HepG2 (cell line): ENCODE results near the gene ST6GALNAC3. TPM values are rescaled to one million over a fixed set of nuclear protein-coding genes. Genes with fewer than 3 reads are reported as not detected.

Experiments used
- ATAC-seq: fragments of 200-7000 bp; cut with Tn5 transposase; 3 replicates; pipeline ENCODE4 v1.9.1; 2020; ENCODE audit warnings: mild to moderate bottlenecking, moderate library complexity
- BruUV-seq: library from RNA; stranded (reverse); fragments of 400-500 nt; replicated peaks from 2 replicates; lab custom pipeline; 2021; lab: Mats Ljungman, UMichigan
- CTCF ChIA-PET: fragments of 300-600 bp; formaldehyde crosslinking; extraction: SDS; loops from one replicate; lab custom pipeline; 2021; ENCODE audit warnings: low total read pairs, inconsistent platforms, low intra/inter-chr PET ratio; lab: Yijun Ruan, JAX
- POLR2A ChIA-PET: fragments of 350-600 bp; sonication (Branson Sonifier 250); formaldehyde crosslinking; loops from one replicate; lab custom pipeline; 2020; ENCODE audit warnings: antibody characterized with exemption, inconsistent platforms; lab: Yijun Ruan, JAX
- DNase-seq: peaks from one replicate; pipeline ENCODE4 v3.0.0-alpha.2; 2015; ENCODE audit warnings: low spot score
- FAIRE-seq: peaks from 3 replicates; lab custom pipeline; 2011; peaks lifted over from hg19 to GRCh38; lab: Jason Lieb, UNC
- H2AFZ ChIP-seq: one replicate; pipeline ENCODE4 v1.6.1; 2011; ENCODE audit warnings: low read length, inconsistent platforms
- H3K27ac ChIP-seq: fragments of 300-600 bp; 3 replicates; pipeline ENCODE4 v1.8.0; 2011; ENCODE audit warnings: mixed run types, mild to moderate bottlenecking, mixed read lengths, low read length, inconsistent platforms; ENCODE audit not compliant: insufficient read depth; ENCODE audit errors: extremely low read length
- H3K27me3 ChIP-seq, 2 experiments: fragments of 200-600 bp in 1 of 2; 2 replicates in 1 of 2; 3 replicates in 1 of 2; pipeline versions ENCODE4 v1.6.0 to v1.8.0; 2011; ENCODE audit warnings: low read length in 2 of 2, mild to moderate bottlenecking in 2 of 2, moderate library complexity in 2 of 2, inconsistent platforms in 1 of 2; ENCODE audit not compliant: insufficient read depth in 2 of 2, control insufficient read depth in 1 of 2
- H3K36me3 ChIP-seq, 2 experiments: fragments of 200-600 bp in 1 of 2; replicated peaks in 1 of 2; 2 replicates in 1 of 2; 3 replicates in 1 of 2; pipeline versions ENCODE4 v1.5.1 to v1.8.0; 2011; ENCODE audit warnings: low read length in 2 of 2, inconsistent platforms in 1 of 2; ENCODE audit not compliant: insufficient read depth in 2 of 2, control insufficient read depth in 1 of 2
- H3K4me1 ChIP-seq: 2 replicates; pipeline ENCODE4 v1.5.1; 2012; ENCODE audit warnings: low read length, inconsistent platforms; ENCODE audit not compliant: insufficient read depth
- H3K4me2 ChIP-seq: 2 replicates; pipeline ENCODE4 v1.6.0; 2011; ENCODE audit warnings: low read depth, low read length, inconsistent platforms
- H3K4me3 ChIP-seq, 3 experiments: fragments of 200-600 bp in 1 of 3; sonication (generic), shearing (Covaris generic) in 1 of 3; replicated peaks in 1 of 3; 2 replicates each; pipeline ENCODE4 v1.5.1; 2011 to 2016; ENCODE audit warnings: low read length in 3 of 3, inconsistent platforms in 2 of 3, low read depth in 2 of 3, mild to moderate bottlenecking in 2 of 3, control low read depth in 1 of 3, mixed read lengths in 1 of 3; ENCODE audit not compliant: insufficient read depth in 1 of 3
- H3K79me2 ChIP-seq: one replicate; pipeline ENCODE4 v1.6.1; 2011; ENCODE audit warnings: low read length, inconsistent platforms; ENCODE audit not compliant: insufficient read depth
- H3K9ac ChIP-seq: 2 replicates; pipeline ENCODE4 v1.6.0; 2011; ENCODE audit warnings: mild to moderate bottlenecking, low read depth, low read length, inconsistent platforms; ENCODE audit not compliant: insufficient read depth
- H3K9me3 ChIP-seq: 2 replicates; pipeline ENCODE4 v1.5.1; 2012; ENCODE audit warnings: mild to moderate bottlenecking, low read length
- H4K20me1 ChIP-seq: 2 replicates; pipeline ENCODE4 v1.6.0; 2011; ENCODE audit warnings: inconsistent platforms, mild to moderate bottlenecking, low read length, moderate library complexity; ENCODE audit not compliant: insufficient read depth
- TBX3 ChIP-seq: fragments of 450-650 bp; IDR thresholded peaks from 2 replicates; pipeline ENCODE4 v1.6.1; 2017; ENCODE audit warnings: antibody characterized with exemption, mild to moderate bottlenecking, inconsistent platforms, borderline replicate concordance
- ZNF317 ChIP-seq: sonication (generic); formaldehyde crosslinking; IDR thresholded peaks from 2 replicates; pipeline ENCODE4 v1.5.0; 2020; ENCODE audit warnings: mild to moderate bottlenecking, missing genetic modification reagents
- ZNF354B ChIP-seq: sonication (generic); formaldehyde crosslinking; IDR thresholded peaks from 2 replicates; pipeline ENCODE4 v1.8.0; 2022; ENCODE audit warnings: mild to moderate bottlenecking, missing genetic modification reagents
- ZNF562 ChIP-seq: sonication (generic); formaldehyde crosslinking; IDR thresholded peaks from 2 replicates; pipeline ENCODE4 v1.8.0; 2022; ENCODE audit warnings: missing genetic modification reagents, borderline replicate concordance
- WGBS: methylation state at CpG from one replicate; pipeline ENCODE4 v1.1.6; 2017; ENCODE audit warnings: low lambda C conversion rate; 5-methylcytosine and 5-hydroxymethylcytosine counted together
- in situ Hi-C: cut with HindIII; loops from 2 replicates; pipeline ENCODE4 v1.10.0; 2017; ENCODE audit warnings: low pct_unique_long_range_greater_than_20kb; ENCODE audit not compliant: extremely low pct_ligation_motif_present
- intact Hi-C: fragments of 100-400 bp; cut with micrococcal nuclease; formaldehyde crosslinking; loops from one replicate; pipeline ENCODE4 v1.10.0; 2022; ENCODE audit not compliant: unreplicated experiment
- polyA plus RNA-seq, 8 experiments: library from polyadenylated mRNA; depleted of rRNA in 3 of 8; stranded (reverse) in 7 of 8; unstranded in 1 of 8; fragments of >200 nt; fragmentation: Illumina TruSeq in 4 of 8; extraction: Trizol in 4 of 8; gene quantifications; 2 replicates each; pipeline versions ENCODE4 v1.2.1 to v1.2.3, GENCODE V29; 2011 to 2016; ENCODE audit warnings: low read depth in 4 of 8, missing spikeins in 1 of 8, mixed read lengths in 1 of 8; ENCODE audit not compliant: insufficient read depth in 1 of 8
- total RNA-seq, 5 experiments: library from RNA; depleted of rRNA; stranded (reverse); fragments of >200 nt; fragmentation: Illumina TruSeq; extraction: Trizol; gene quantifications; 2 replicates each; pipeline ENCODE4 v1.2.3, GENCODE V29; 2016; ENCODE audit warnings: low read depth in 1 of 5
- TF ChIP-seq, protein P1 (sequence below): sonication (generic); formaldehyde crosslinking; IDR thresholded peaks from 2 replicates; pipeline ENCODE4 v1.9.0; 2022; ENCODE audit warnings: missing genetic modification reagents, mild to moderate bottlenecking, borderline replicate concordance
- TF ChIP-seq, protein P2 (sequence below): sonication (generic); formaldehyde crosslinking; IDR thresholded peaks from 2 replicates; pipeline ENCODE4 v1.4.0; 2020; ENCODE audit warnings: missing genetic modification reagents, borderline replicate concordance

Gene ST6GALNAC3
- total and polyA plus RNA-seq, 2 of the 13 experiments (the other 11 are each of a cell fraction or from before 2014, with no cell fraction given) = not detected

DNA sequence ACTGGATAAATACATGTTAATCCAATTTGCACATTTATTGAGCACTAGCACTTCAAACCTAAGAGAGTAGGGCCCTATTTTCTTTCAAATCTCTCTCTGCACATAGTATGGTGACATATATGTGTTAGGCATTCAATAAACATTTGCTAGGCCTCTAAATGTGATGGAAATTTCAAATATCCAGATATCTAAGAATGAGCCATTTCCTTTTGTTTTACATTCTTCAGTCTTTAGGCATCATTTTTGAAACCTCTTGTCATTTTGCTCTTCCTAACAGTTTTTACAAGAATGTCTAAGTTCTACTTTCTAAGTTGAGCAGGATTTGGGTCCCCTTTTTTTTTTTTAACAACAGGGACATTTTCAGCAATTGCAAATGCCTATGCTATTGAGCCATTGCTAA lies 397.0 kb downstream of the ST6GALNAC3 start (continued):
- TF ChIP-seq, protein P1, sequence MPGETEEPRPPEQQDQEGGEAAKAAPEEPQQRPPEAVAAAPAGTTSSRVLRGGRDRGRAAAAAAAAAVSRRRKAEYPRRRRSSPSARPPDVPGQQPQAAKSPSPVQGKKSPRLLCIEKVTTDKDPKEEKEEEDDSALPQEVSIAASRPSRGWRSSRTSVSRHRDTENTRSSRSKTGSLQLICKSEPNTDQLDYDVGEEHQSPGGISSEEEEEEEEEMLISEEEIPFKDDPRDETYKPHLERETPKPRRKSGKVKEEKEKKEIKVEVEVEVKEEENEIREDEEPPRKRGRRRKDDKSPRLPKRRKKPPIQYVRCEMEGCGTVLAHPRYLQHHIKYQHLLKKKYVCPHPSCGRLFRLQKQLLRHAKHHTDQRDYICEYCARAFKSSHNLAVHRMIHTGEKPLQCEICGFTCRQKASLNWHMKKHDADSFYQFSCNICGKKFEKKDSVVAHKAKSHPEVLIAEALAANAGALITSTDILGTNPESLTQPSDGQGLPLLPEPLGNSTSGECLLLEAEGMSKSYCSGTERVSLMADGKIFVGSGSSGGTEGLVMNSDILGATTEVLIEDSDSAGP (CRISPR knock-in tag) = no peak
- TF ChIP-seq, protein P2, sequence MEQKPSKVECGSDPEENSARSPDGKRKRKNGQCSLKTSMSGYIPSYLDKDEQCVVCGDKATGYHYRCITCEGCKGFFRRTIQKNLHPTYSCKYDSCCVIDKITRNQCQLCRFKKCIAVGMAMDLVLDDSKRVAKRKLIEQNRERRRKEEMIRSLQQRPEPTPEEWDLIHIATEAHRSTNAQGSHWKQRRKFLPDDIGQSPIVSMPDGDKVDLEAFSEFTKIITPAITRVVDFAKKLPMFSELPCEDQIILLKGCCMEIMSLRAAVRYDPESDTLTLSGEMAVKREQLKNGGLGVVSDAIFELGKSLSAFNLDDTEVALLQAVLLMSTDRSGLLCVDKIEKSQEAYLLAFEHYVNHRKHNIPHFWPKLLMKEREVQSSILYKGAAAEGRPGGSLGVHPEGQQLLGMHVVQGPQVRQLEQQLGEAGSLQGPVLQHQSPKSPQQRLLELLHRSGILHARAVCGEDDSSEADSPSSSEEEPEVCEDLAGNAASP (CRISPR knock-in tag) = no peak
- TF ChIP-seq ZNF317 (CRISPR knock-in tag) = no peak
- TF ChIP-seq TBX3 = no peak

DNA sequence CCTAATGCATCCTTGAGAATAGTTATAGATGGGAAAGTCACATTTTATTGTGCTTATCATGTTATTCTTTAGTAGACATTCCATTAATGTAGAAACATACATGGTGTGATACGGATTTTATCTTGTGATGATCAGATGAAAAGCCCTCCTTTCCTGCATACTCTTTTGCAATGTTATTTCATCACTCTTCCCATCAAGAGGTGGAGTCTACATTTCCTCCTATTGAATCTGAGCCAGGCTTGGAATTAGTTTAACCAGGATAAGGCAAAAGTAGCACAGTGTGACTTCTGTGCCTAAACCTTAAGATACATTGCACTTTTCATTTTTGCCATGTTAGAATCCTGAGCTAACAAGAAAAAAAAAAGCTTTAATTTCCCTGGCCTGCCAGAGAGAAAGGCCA lies 399.0 kb downstream of the ST6GALNAC3 start:
- Histone ChIP-seq H4K20me1 (no peaks in the 10 kb centered on the region), H3K79me2 (no peaks in the 10 kb centered on the region), H3K27ac (no peak overlapping the region), H3K27me3 (no peaks in the 10 kb centered on the region), H3K9me3 (peaks cover 40% of the 10 kb centered on the region), H3K4me3 (no peak overlapping the region), H3K4me2 (no peak overlapping the region), H3K4me1 (no peaks in the 10 kb centered on the region), H2AFZ (no peak overlapping the region), H3K36me3 (no peaks in the 10 kb centered on the region), H3K9ac (no peak overlapping the region)
- DNase-seq (no peak), ATAC-seq (no peak), FAIRE-seq (no peak)
- ChIA-PET CTCF (no interaction called here), POLR2A (no interaction called here)
- 4% methylated on average over 1 of the region's 1 CpG for WGBS
- TF ChIP-seq ZNF354B (CRISPR knock-in tag) (no peak), ZNF562 (CRISPR knock-in tag) (no peak)
- in situ Hi-C loops (no loop called here), intact Hi-C loops (no loop called here)
- no TSS peak for BruUV-seq
